Mononuclear cell (primary cell): Measurements from ENCODE around the gene CTDSP2. TPM values are rescaled to one million over a fixed set of nuclear protein-coding genes. Genes with fewer than 3 reads are reported as not detected.

Source experiments
- total RNA-seq: library from RNA; depleted of rRNA; stranded (reverse); fragments of >200 nt; gene quantifications from one replicate; pipeline ENCODE4 v1.2.3, GENCODE V29; 2012

Gene CTDSP2
- total RNA-seq, 1 donor = 60.2 TPM

Other genes starting within 250 kb of the CTDSP2 start
- 12.6 TPM for gene DTX3, start 241.9 kb downstream of the CTDSP2 start, total RNA-seq
- 0.31 TPM for gene ARHGEF25, start 235.3 kb downstream of the CTDSP2 start, total RNA-seq
- under 0.01 TPM for gene B4GALNT1, start 213.5 kb downstream of the CTDSP2 start, total RNA-seq
- gene OS9, start 152.6 kb downstream of the CTDSP2 start, total RNA-seq = 166 TPM
- gene AGAP2, start 108.0 kb downstream of the CTDSP2 start, total RNA-seq = 7.6 TPM
- gene TSPAN31, start 101.7 kb downstream of the CTDSP2 start, total RNA-seq = 7.9 TPM
- 9.2 TPM for gene CDK4, start 94.4 kb downstream of the CTDSP2 start, total RNA-seq
- gene MARCHF9, start 91.6 kb downstream of the CTDSP2 start, total RNA-seq = 13.9 TPM
- gene CYP27B1, start 79.7 kb downstream of the CTDSP2 start, total RNA-seq = 1.3 TPM
- 2.3 TPM for gene METTL1, start 74.6 kb downstream of the CTDSP2 start, total RNA-seq
- 1.7 TPM for gene EEF1AKMT3, start 74.1 kb downstream of the CTDSP2 start, total RNA-seq
- gene TSFM, start 63.9 kb downstream of the CTDSP2 start, total RNA-seq = 17.2 TPM
- gene AVIL, start 28.0 kb downstream of the CTDSP2 start, total RNA-seq = 0.52 TPM
- gene ATP23, start 94.8 kb upstream of the CTDSP2 start, total RNA-seq = 10.4 TPM